ENCODE data around the gene NADSYN1. TPM values are rescaled to one million over a fixed set of nuclear protein-coding genes. Genes with fewer than 3 reads are reported as not detected.

The NADSYN1 gene
- total RNA-seq, 4 donors from 2014 or later: 42.9 to 78.2 (median 64.1) TPM

- DNase-seq (ENCODE audit: low spot score) (no peak), ATAC-seq (ENCODE audit: low FRiP score) (no peak)
- no peak for TF ChIP-seq CTCF (IDR thresholded peaks at IDR 0.05)
Observed at GRCh38 chr11:71472941-71473792, 20.2 kb downstream of the NADSYN1 start.

- DNase-seq (ENCODE audit: low spot score) (no peak), ATAC-seq (ENCODE audit: low FRiP score) (no peak)
- TF ChIP-seq CTCF (IDR thresholded peaks at IDR 0.05): no peak
Observed at GRCh38 chr11:71473793-71474080, 20.7 kb downstream of the NADSYN1 start.

- no peak for TF ChIP-seq CTCF (IDR thresholded peaks at IDR 0.05)
- ATAC-seq (ENCODE audit: low FRiP score): no peak
- DNase-seq (ENCODE audit: low spot score): no peak
Observed at GRCh38 chr11:71474141-71474770, 21.3 kb downstream of the NADSYN1 start.

GRCh38 chr11:71474771-71475483 is 21.9 kb downstream of the NADSYN1 start:
- ATAC-seq (ENCODE audit: low FRiP score): no peak
- no peak for DNase-seq (ENCODE audit: low spot score)
- TF ChIP-seq CTCF (IDR thresholded peaks at IDR 0.05): no peak

- ATAC-seq (ENCODE audit: low FRiP score) (no peak), DNase-seq (ENCODE audit: low spot score) (no peak)
- TF ChIP-seq CTCF (IDR thresholded peaks at IDR 0.05): no peak
Observed at GRCh38 chr11:71476031-71476430, 23.0 kb downstream of the NADSYN1 start.

GRCh38 chr11:71476926-71477640 is 24.1 kb downstream of the NADSYN1 start:
- DNase-seq (ENCODE audit: low spot score): no peak
- no peak for TF ChIP-seq CTCF (IDR thresholded peaks at IDR 0.05)
- ATAC-seq (ENCODE audit: low FRiP score): no peak
